Heart right ventricle (tissue), 16 donors: ENCODE data around the gene ADORA1. TPM values are rescaled to one million over a fixed set of nuclear protein-coding genes. Genes with fewer than 3 reads are reported as not detected.

Experiments used
- ATAC-seq, 8 donors: fragments of 200-7000 bp; cut with Tn5 transposase; one replicate each; pipeline ENCODE4 v1.9.1; 2020; ENCODE audit warnings: mild to moderate bottlenecking in 8 of 8, moderate library complexity in 8 of 8, moderate number of reproducible peaks in 1 of 8
- DNase-seq, 2 donors: peaks; one replicate each; pipeline ENCODE4 v3.0.0-alpha.2; 2020
- H3K27ac ChIP-seq, 10 donors: fragments of 200-600 bp; sonication (generic) in 2 of 10; one replicate each; pipeline versions ENCODE4 v1.5.0 to v1.8.0; 2020 to 2022; ENCODE audit warnings: mild to moderate bottlenecking in 3 of 10
- H3K27me3 ChIP-seq, 7 donors: fragments of 200-600 bp; one replicate each; pipeline ENCODE4 v1.8.0; 2021 to 2022; ENCODE audit warnings: mild to moderate bottlenecking in 2 of 7
- H3K36me3 ChIP-seq, 9 donors: fragments of 200-600 bp; sonication (generic) in 1 of 9; one replicate each; pipeline versions ENCODE4 v1.5.0 to v1.8.0; 2020 to 2022; ENCODE audit warnings: mild to moderate bottlenecking in 2 of 9
- H3K4me1 ChIP-seq, 9 donors: fragments of 200-600 bp; sonication (generic) in 1 of 9; one replicate each; pipeline versions ENCODE4 v1.5.0 to v1.8.0; 2020 to 2022; ENCODE audit warnings: mild to moderate bottlenecking in 4 of 9
- H3K4me3 ChIP-seq, 10 donors: fragments of 200-600 bp; sonication (generic) in 2 of 10; one replicate each; pipeline versions ENCODE4 v1.5.0 to v1.8.0; 2020 to 2022; ENCODE audit warnings: mild to moderate bottlenecking in 7 of 10, moderate library complexity in 2 of 10
- H3K9me3 ChIP-seq, 11 donors: fragments of 200-600 bp in 10 of 11; sonication (generic) in 2 of 11; one replicate each; pipeline versions ENCODE4 v1.5.0 to v1.8.0; 2013 to 2022; ENCODE audit warnings: mild to moderate bottlenecking in 2 of 11, control low read depth in 1 of 11, moderate library complexity in 1 of 11
- WGBS, 2 donors: extraction: QIAGEN DNeasy Blood & Tissue Kit; methylation state at CpG; one replicate each; pipeline ENCODE4 v1.1.7; 2013; ENCODE audit warnings: inconsistent platforms in 1 of 2; 5-methylcytosine and 5-hydroxymethylcytosine counted together
- intact Hi-C, 10 donors: fragments of 100-400 bp; cut with DNase I; formaldehyde crosslinking; loops; one replicate each; pipeline versions ENCODE4 v1.11.1 to v1.14.2; 2022
- polyA plus RNA-seq, 2 donors: library from polyadenylated mRNA; stranded (reverse); fragments of 200-250 nt; gene quantifications; one replicate each; pipeline ENCODE4 v1.2.3, GENCODE V29; 2013
- total RNA-seq, 10 donors: library from RNA; stranded (reverse); fragmentation: NEBNext Ultra II Directional in 3 of 10; extraction: Animal tissue kit (Norgen Biotek cat#: 25700) in 3 of 10; gene quantifications; one replicate each; pipeline versions ENCODE4 v1.2.1 to v1.2.4, GENCODE V29; 2021 to 2023
- TF ChIP-seq, protein P1 (sequence below), 9 donors: fragments of 200-600 bp; sonication (generic) in 2 of 9; IDR thresholded peaks; one replicate each; pipeline versions ENCODE4 v1.5.0 to v1.8.0; 2021 to 2022; ENCODE audit warnings: antibody characterized with exemption in 9 of 9, mild to moderate bottlenecking in 5 of 9, moderate library complexity in 1 of 9
- donor health status: Arrhythmogenic right ventricular cardiomyopathy.
- donor health status: ischemic (EF 13 %, LVEDD 7.1; RV severe dilation, severe dysfunction).
- donor health status: healthy with polysubstance abuse.
- donor health status: DM: no; HTN: yes; CAD: no.
- donor health status: DM: no; HTN: no; CAD: no.
- donor health status: ischemic (EF 25% LVEDD 6.9; RV normal size, moderate dysfunction).
- donor health status: ischemic (EF 25% LVEDD 5.7; RV mildly dilated, moderate dysfunction).
- donor health status: healthy.
- donor health status: DM: yes; HTN: yes; CAD: no.
- donor health status: Ischemic cardiomyopathy.
- donor health status: ischemic (EF 35%, LVEDD 5.7; RV mildly dilated, moderate dysfunction).
- donor health status: nonischemic (EF 11% LVEDD 7.7; RV severe dilation, severe dysfunction).
- donor health status: DM: yes; HTN: yes; CAD: no.
- donor health status: PGD.
- donor health status: ischemic (EF 29% LVEDD 5.4; RV normal size, mild dysfunction).
- donor health status: nonischemic (EF 23%, LVEDD 6.1; RV moderate dilation, normal function).

The ADORA1 gene
- total and polyA plus RNA-seq, 12 donors = 1.8 to 12.2 (median 8.9) TPM

DNA sequence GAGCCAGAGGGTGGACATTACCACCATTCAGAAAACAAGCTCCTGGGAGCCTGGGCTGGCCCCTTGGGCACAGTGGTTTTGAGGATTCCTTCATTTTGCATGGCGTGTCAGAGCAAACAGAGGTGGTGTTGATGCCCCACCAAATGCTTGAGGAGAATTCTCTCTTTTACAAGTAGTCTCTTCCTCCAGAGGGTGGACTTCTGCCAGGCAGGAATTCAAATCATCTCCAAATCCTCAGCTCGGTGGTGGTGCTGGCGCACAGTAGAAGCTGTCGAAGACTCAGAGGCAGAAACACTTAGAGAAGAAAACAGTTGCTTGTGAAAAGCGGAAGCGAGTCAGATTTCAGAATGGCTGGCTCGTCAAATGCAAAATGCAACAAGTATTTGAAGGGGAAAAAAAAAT, 62.4 kb downstream of the ADORA1 start:
- Histone ChIP-seq H3K36me3 (no peaks in the 10 kb centered on the region), H3K9me3 (no peaks in the 10 kb centered on the region), H3K4me3 (no peak overlapping the region), H3K4me1 (peaks cover 0 to 17% (median 4%) of the 10 kb centered on the region in 9 donors), H3K27me3 (peaks cover 0 to 4% (median 0%) of the 10 kb centered on the region in 7 donors), H3K27ac (no peak overlapping the region)
- TF ChIP-seq, protein P1, sequence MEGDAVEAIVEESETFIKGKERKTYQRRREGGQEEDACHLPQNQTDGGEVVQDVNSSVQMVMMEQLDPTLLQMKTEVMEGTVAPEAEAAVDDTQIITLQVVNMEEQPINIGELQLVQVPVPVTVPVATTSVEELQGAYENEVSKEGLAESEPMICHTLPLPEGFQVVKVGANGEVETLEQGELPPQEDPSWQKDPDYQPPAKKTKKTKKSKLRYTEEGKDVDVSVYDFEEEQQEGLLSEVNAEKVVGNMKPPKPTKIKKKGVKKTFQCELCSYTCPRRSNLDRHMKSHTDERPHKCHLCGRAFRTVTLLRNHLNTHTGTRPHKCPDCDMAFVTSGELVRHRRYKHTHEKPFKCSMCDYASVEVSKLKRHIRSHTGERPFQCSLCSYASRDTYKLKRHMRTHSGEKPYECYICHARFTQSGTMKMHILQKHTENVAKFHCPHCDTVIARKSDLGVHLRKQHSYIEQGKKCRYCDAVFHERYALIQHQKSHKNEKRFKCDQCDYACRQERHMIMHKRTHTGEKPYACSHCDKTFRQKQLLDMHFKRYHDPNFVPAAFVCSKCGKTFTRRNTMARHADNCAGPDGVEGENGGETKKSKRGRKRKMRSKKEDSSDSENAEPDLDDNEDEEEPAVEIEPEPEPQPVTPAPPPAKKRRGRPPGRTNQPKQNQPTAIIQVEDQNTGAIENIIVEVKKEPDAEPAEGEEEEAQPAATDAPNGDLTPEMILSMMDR (IDR thresholded peaks at IDR 0.05) = no peak
- intact Hi-C loops = no loop called here
- DNase-seq (no peak), ATAC-seq (no peak)
- WGBS, 2 donors = 66 to 78% methylated on average over 7 of the region's 7 CpGs

DNA sequence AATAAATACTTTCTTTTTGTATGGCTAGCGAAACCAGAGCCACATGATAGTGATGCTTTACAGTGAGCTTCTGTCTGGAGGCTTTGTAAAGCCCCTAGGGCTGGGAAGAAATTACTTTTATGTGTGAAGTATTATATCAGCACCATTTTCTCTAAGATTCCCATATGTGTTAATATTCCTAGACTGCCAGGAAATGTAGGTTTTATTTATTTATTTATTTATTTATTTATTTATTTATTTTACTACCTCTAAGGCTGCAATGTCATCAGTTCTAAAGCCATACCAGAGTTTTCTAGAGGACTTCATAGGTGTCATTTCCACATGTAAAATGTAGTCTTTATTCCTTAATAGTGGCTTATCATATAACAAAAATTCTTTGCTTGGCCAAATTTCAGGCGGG, 63.4 kb downstream of the ADORA1 start:
- 94 to 99% methylated on average over 2 of the region's 2 CpGs for WGBS, 2 donors
- Histone ChIP-seq H3K27ac (no peak overlapping the region), H3K4me3 (no peak overlapping the region), H3K27me3 (peaks cover 0 to 4% (median 0%) of the 10 kb centered on the region in 7 donors), H3K4me1 (peaks cover 0 to 17% (median 4%) of the 10 kb centered on the region in 9 donors), H3K36me3 (no peaks in the 10 kb centered on the region), H3K9me3 (no peaks in the 10 kb centered on the region)
- DNase-seq (no peak), ATAC-seq (no peak)
- TF ChIP-seq, protein P1 (IDR thresholded peaks at IDR 0.05) = no peak
- intact Hi-C loops = no loop called here

DNA sequence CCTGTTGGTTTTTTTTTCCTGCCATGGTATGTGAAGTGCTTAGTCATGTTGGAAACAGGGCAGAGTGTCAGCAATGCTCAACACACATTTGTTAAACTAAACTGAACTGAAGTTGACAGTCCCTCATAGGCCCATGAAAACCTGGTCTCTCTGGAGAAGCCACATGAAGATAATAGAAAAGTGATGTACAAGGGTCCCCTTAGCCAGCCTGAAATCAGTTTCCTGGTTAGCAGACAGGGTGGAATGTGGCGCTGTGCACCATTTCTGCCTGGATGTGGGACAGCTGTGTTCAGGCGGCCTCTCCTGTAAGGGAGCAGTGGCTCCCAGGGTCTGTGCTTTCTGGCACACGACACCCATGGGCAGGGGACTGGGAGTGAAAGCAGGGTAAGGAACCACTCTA, 68.8 kb downstream of the ADORA1 start:
- DNase-seq (no peak), ATAC-seq (no peak)

DNA sequence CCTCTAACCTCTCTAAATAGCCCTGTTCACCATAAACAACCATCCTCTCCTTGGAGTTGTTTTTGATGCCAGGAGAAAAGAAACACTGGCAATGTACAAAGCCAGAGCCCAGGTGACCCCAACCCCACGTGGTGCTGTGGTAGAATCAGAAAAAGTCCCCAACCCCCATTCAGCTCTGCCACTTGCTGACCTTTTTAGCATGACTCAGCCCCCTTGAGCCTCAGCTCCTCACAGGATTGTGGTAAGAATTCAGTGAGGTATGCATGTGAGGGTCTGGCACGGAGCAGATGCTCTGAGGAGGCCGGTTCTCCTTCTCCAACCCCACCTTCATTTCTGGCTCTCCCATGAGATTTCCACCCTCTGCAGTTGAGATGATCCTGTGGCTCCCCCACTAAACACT, 70.1 kb downstream of the ADORA1 start:
- Histone ChIP-seq H3K27me3 (peaks cover 0 to 3% (median 0%) of the 10 kb centered on the region in 7 donors), H3K4me1 (peaks cover 0 to 38% (median 16%) of the 10 kb centered on the region in 9 donors), H3K36me3 (no peaks in the 10 kb centered on the region), H3K9me3 (no peaks in the 10 kb centered on the region), H3K27ac (no peak overlapping the region), H3K4me3 (no peak overlapping the region)
- WGBS, 2 donors = 56% methylated on average over 3 of the region's 3 CpGs
- TF ChIP-seq, protein P1 (IDR thresholded peaks at IDR 0.05) = no peak
- DNase-seq (no peak), ATAC-seq (no peak)
- intact Hi-C loops = no loop called here

More for the DNA sequence above, 68.8 kb downstream of the ADORA1 start:
- H3K27ac ChIP-seq = no peak overlapping the region
- no peak overlapping the region for H3K4me3 ChIP-seq
- intact Hi-C loops = no loop called here
- peaks cover 0 to 3% (median 0%) of the 10 kb centered on the region in 7 donors for H3K27me3 ChIP-seq
- H3K9me3 ChIP-seq = no peaks in the 10 kb centered on the region
- H3K36me3 ChIP-seq = no peaks in the 10 kb centered on the region
- TF ChIP-seq, protein P1 (IDR thresholded peaks at IDR 0.05) = no peak
- H3K4me1 ChIP-seq = peaks cover 0 to 25% (median 16%) of the 10 kb centered on the region in 9 donors
- 74 to 88% methylated on average over 3 of the region's 3 CpGs for WGBS, 2 donors
